PC-9 (cell line): ENCODE data around the gene C2CD2. TPM values are rescaled to one million over a fixed set of nuclear protein-coding genes. Genes with fewer than 3 reads are reported as not detected.

Source experiments
- BruUV-seq: library from RNA; stranded (reverse); fragments of 400-500 nt; replicated peaks from 2 replicates; lab custom pipeline; 2021; lab: Mats Ljungman, UMichigan
- CTCF ChIA-PET: fragments of 300-600 bp; sonication (Branson Sonifier 250); formaldehyde crosslinking; loops from one replicate; lab custom pipeline; 2022; ENCODE audit warnings: antibody characterized with exemption; lab: Charles Lee
- POLR2A ChIA-PET: fragments of 300-600 bp; sonication (Branson Sonifier 250); formaldehyde crosslinking; loops from one replicate; lab custom pipeline; 2022; ENCODE audit warnings: antibody characterized with exemption; ENCODE audit not compliant: unreplicated experiment; lab: Charles Lee
- DNase-seq, 2 experiments: peaks; one replicate each; pipeline versions ENCODE4 v3.0.0 to v3.0.0-alpha.2; 2015 to 2022; ENCODE audit warnings: mixed read lengths in 1 of 2
- H2AFZ ChIP-seq: fragments of 200-600 bp; sonication (generic); 2 replicates; pipeline ENCODE4 v1.8.1; 2017; ENCODE audit warnings: antibody characterized with exemption
- H3F3A ChIP-seq: fragments of 200-600 bp; sonication (generic); 2 replicates; pipeline ENCODE4 v1.8.1; 2017; ENCODE audit warnings: antibody characterized with exemption, mild to moderate bottlenecking, low read depth; ENCODE audit not compliant: insufficient read depth
- H3K27ac ChIP-seq: fragments of 200-600 bp; sonication (generic); 2 replicates; pipeline ENCODE4 v1.6.1; 2016; ENCODE audit warnings: mixed run types
- H3K27me3 ChIP-seq: fragments of 200-600 bp; sonication (generic); 2 replicates; pipeline ENCODE4 v1.6.1; 2016; ENCODE audit warnings: low read depth, mixed run types; ENCODE audit not compliant: insufficient read depth
- H3K36me3 ChIP-seq: fragments of 200-600 bp; sonication (generic); 2 replicates; pipeline ENCODE4 v1.6.1; 2016; ENCODE audit warnings: low read depth, mixed run types
- H3K4me1 ChIP-seq: fragments of 200-600 bp; sonication (generic); replicated peaks from 2 replicates; pipeline ENCODE4 v1.6.1; 2016; ENCODE audit warnings: mixed run types; ENCODE audit not compliant: insufficient read depth
- H3K4me2 ChIP-seq: fragments of 200-600 bp; sonication (generic); 2 replicates; pipeline ENCODE4 v1.6.1; 2017; ENCODE audit warnings: mixed run types
- H3K4me3 ChIP-seq: fragments of 200-600 bp; sonication (generic); 2 replicates; pipeline ENCODE4 v1.6.1; 2016; ENCODE audit warnings: mixed run types
- H3K79me2 ChIP-seq: fragments of 200-600 bp; sonication (generic); 2 replicates; pipeline ENCODE4 v1.6.1; 2017; ENCODE audit warnings: low read depth, mixed run types
- H3K9me2 ChIP-seq: fragments of 200-600 bp; sonication (generic); 2 replicates; pipeline ENCODE4 v1.8.1; 2017; ENCODE audit warnings: mild to moderate bottlenecking; ENCODE audit not compliant: insufficient read depth
- H3K9me3 ChIP-seq: fragments of 200-600 bp; sonication (generic); 2 replicates; pipeline ENCODE4 v1.8.1; 2016; ENCODE audit warnings: low read depth; ENCODE audit not compliant: insufficient read depth
- H4K20me1 ChIP-seq: fragments of 200-600 bp; sonication (generic); 2 replicates; pipeline ENCODE4 v1.8.1; 2017; ENCODE audit not compliant: insufficient read depth
- CTCF ChIP-seq: fragments of 200-600 bp; sonication (generic); conservative IDR thresholded peaks from 2 replicates; pipeline ENCODE4 v1.6.1; 2017; ENCODE audit warnings: mixed run types, antibody characterized with exemption, mild to moderate bottlenecking, moderate library complexity
- EZH2 ChIP-seq: fragments of 200-600 bp; sonication (generic); IDR thresholded peaks from 2 replicates; pipeline ENCODE4 v1.8.0; 2017; ENCODE audit warnings: antibody characterized with exemption, low read depth
- intact Hi-C: fragments of 100-400 bp; cut with micrococcal nuclease; formaldehyde crosslinking; loops from one replicate; pipeline ENCODE4 v1.10.0; 2022; ENCODE audit not compliant: unreplicated experiment
- total RNA-seq: library from RNA; stranded (reverse); gene quantifications from 2 replicates; pipeline ENCODE4 v1.2.3, GENCODE V29; 2021

C2CD2 gene
- total RNA-seq, 1 experiment from 2014 or later: 26.8 TPM

- no peaks in the 10 kb centered on the region for H3K79me2 ChIP-seq
- TF ChIP-seq CTCF: no peak
- TF ChIP-seq EZH2: no peak
- no peak overlapping the region for H3K4me3 ChIP-seq
- BruUV-seq: no TSS peak
- no peaks in the 10 kb centered on the region for H3K27me3 ChIP-seq
- DNase-seq: no peak
- H3K4me2 ChIP-seq: no peak overlapping the region
- no peaks in the 10 kb centered on the region for H3K9me3 ChIP-seq
- ChIA-PET CTCF (no interaction called here), POLR2A (no interaction called here)
- H3K36me3 ChIP-seq: no peaks in the 10 kb centered on the region
- H3K27ac ChIP-seq: no peak overlapping the region
- peaks cover 31% of the 10 kb centered on the region for H3K4me1 ChIP-seq
- peaks cover 14% of the 10 kb centered on the region for H3F3A ChIP-seq
- intact Hi-C loops: no loop called here
- H2AFZ ChIP-seq: no peak overlapping the region
- no peaks in the 10 kb centered on the region for H4K20me1 ChIP-seq
- no peaks in the 10 kb centered on the region for H3K9me2 ChIP-seq
Observed at GRCh38 chr21:41962425-41962966, 8.7 kb upstream of the C2CD2 start.

- ChIA-PET POLR2A (no interaction called here), CTCF (no interaction called here)
- Histone ChIP-seq H4K20me1 (no peaks in the 10 kb centered on the region), H3F3A (peaks cover 22% of the 10 kb centered on the region), H3K27me3 (no peaks in the 10 kb centered on the region), H3K9me3 (no peaks in the 10 kb centered on the region), H3K36me3 (no peaks in the 10 kb centered on the region), H3K4me3 (no peak overlapping the region), H3K4me2 (no peak overlapping the region), H3K27ac (no peak overlapping the region), H3K4me1 (peaks cover 39% of the 10 kb centered on the region), H2AFZ (no peak overlapping the region), H3K79me2 (no peaks in the 10 kb centered on the region), H3K9me2 (no peaks in the 10 kb centered on the region)
- DNase-seq: no peak
- no peak for TF ChIP-seq EZH2
- TF ChIP-seq CTCF: no peak
- no TSS peak for BruUV-seq
- intact Hi-C loops: no loop called here
Observed at GRCh38 chr21:41961753-41962152, 7.9 kb upstream of the C2CD2 start.

GRCh38 chr21:41961282-41961701 lies 7.5 kb upstream of the C2CD2 start:
- POLR2A ChIA-PET: no interaction called here
- Histone ChIP-seq H3K79me2 (no peaks in the 10 kb centered on the region), H3K4me2 (no peak overlapping the region), H3K27me3 (no peaks in the 10 kb centered on the region), H2AFZ (no peak overlapping the region), H3K9me3 (no peaks in the 10 kb centered on the region), H3K4me3 (no peak overlapping the region), H3F3A (peaks cover 25% of the 10 kb centered on the region), H3K27ac (no peak overlapping the region), H3K36me3 (no peaks in the 10 kb centered on the region), H3K4me1 (peaks cover 42% of the 10 kb centered on the region), H3K9me2 (no peaks in the 10 kb centered on the region), H4K20me1 (no peaks in the 10 kb centered on the region)
- intact Hi-C loops: no loop called here
- no peak for DNase-seq
- TF ChIP-seq CTCF: no peak
- TF ChIP-seq EZH2: no peak
- no TSS peak for BruUV-seq
- CTCF ChIA-PET: no interaction called here
